ENCODE results near the gene AEBP1. TPM values are rescaled to one million over a fixed set of nuclear protein-coding genes. Genes with fewer than 3 reads are reported as not detected.

AEBP1 gene
- total RNA-seq, 4 donors from 2014 or later, result 33.9 to 151 (median 89.0) TPM

GRCh38 chr7:44109991-44110390 is 5.8 kb downstream of the AEBP1 start:
- 86% methylated on average over 16 of the region's 18 CpGs; no CpG with 5 or more reads in 1 of the 2 donors for WGBS, 2 donors (ENCODE audit: low coverage in 1 of 2)
- in situ Hi-C loops (cut with MboI; ENCODE audit: low pct_ligation_motif_present in 1 of 4, low pct_unique_long_range_greater_than_20kb in 1 of 4, low sequenced_read_pairs in 3 of 4) (no loop called here), intact Hi-C loops (cut with DNase I; ENCODE audit: low total_unique reads) (no loop called here)
- DNase-seq, result no peak
- Histone ChIP-seq H3K4me1 (peaks cover 0 to 3% (median 1%) of the 10 kb centered on the region in 4 donors), H3K9me3 (no peaks in the 10 kb centered on the region), H3K4me3 (no peak overlapping the region), H3K36me3 (no peaks in the 10 kb centered on the region), H3K27me3 (peaks cover 7% of the 10 kb centered on the region), H3K27ac (no peak overlapping the region)
- TF ChIP-seq CTCF (IDR thresholded peaks at IDR 0.05) (no peak), EP300 (IDR thresholded peaks at IDR 0.05; ENCODE audit: low read depth) (no peak), POLR2A (IDR thresholded peaks at IDR 0.05) (no peak), POLR2AphosphoS5 (IDR thresholded peaks at IDR 0.05) (no peak)

- intact Hi-C loops (cut with DNase I; ENCODE audit: low total_unique reads) (no loop called here), in situ Hi-C loops (cut with MboI; ENCODE audit: low pct_ligation_motif_present in 1 of 4, low pct_unique_long_range_greater_than_20kb in 1 of 4, low sequenced_read_pairs in 3 of 4) (no loop called here)
- no peak overlapping the region for H3K4me3 ChIP-seq
- 73% methylated on average over 27 of the region's 27 CpGs; no CpG with 5 or more reads in 1 of the 2 donors for WGBS, 2 donors (ENCODE audit: low coverage in 1 of 2)
- peaks cover 0 to 2% (median 0%) of the 10 kb centered on the region in 4 donors for H3K4me1 ChIP-seq
- no peaks in the 10 kb centered on the region for H3K9me3 ChIP-seq
- TF ChIP-seq CTCF (IDR thresholded peaks at IDR 0.05) (no peak), POLR2AphosphoS5 (IDR thresholded peaks at IDR 0.05) (no peak), EP300 (IDR thresholded peaks at IDR 0.05; ENCODE audit: low read depth) (no peak), POLR2A (IDR thresholded peaks at IDR 0.05) (no peak)
- DNase-seq, result no peak
- H3K36me3 ChIP-seq, result no peaks in the 10 kb centered on the region
- H3K27ac ChIP-seq, result no peak overlapping the region
- H3K27me3 ChIP-seq, result no peaks in the 10 kb centered on the region
Observed at GRCh38 chr7:44110719-44111635, 6.8 kb downstream of the AEBP1 start.

- no peak for DNase-seq
- Histone ChIP-seq H3K27me3 (no peaks in the 10 kb centered on the region), H3K4me3 (no peak overlapping the region), H3K27ac (no peak overlapping the region), H3K4me1 (no peaks in the 10 kb centered on the region), H3K9me3 (no peaks in the 10 kb centered on the region), H3K36me3 (no peaks in the 10 kb centered on the region)
- TF ChIP-seq POLR2AphosphoS5 (IDR thresholded peaks at IDR 0.05), result no peak
- TF ChIP-seq EP300 (IDR thresholded peaks at IDR 0.05; ENCODE audit: low read depth), result no peak
- no peak for TF ChIP-seq POLR2A (IDR thresholded peaks at IDR 0.05)
- TF ChIP-seq CTCF (IDR thresholded peaks at IDR 0.05), result no peak
- 66% methylated on average over 15 of the region's 16 CpGs; no CpG with 5 or more reads in 1 of the 2 donors for WGBS, 2 donors (ENCODE audit: low coverage in 1 of 2)
- in situ Hi-C loops (cut with MboI; ENCODE audit: low pct_ligation_motif_present in 1 of 4, low pct_unique_long_range_greater_than_20kb in 1 of 4, low sequenced_read_pairs in 3 of 4), result no loop called here
- intact Hi-C loops (cut with DNase I; ENCODE audit: low total_unique reads), result no loop called here
Observed at GRCh38 chr7:44111761-44112160, 7.6 kb downstream of the AEBP1 start.

GRCh38 chr7:44112231-44112996 is 8.3 kb downstream of the AEBP1 start:
- in situ Hi-C loops (cut with MboI; ENCODE audit: low pct_ligation_motif_present in 1 of 4, low pct_unique_long_range_greater_than_20kb in 1 of 4, low sequenced_read_pairs in 3 of 4) (no loop called here), intact Hi-C loops (cut with DNase I; ENCODE audit: low total_unique reads) (no loop called here)
- DNase-seq, result no peak
- H3K36me3 ChIP-seq, result no peaks in the 10 kb centered on the region
- H3K27me3 ChIP-seq, result no peaks in the 10 kb centered on the region
- 76% methylated on average over 41 of the region's 41 CpGs; no CpG with 5 or more reads in 1 of the 2 donors for WGBS, 2 donors (ENCODE audit: low coverage in 1 of 2)
- H3K9me3 ChIP-seq, result no peaks in the 10 kb centered on the region
- H3K4me3 ChIP-seq, result no peak overlapping the region
- H3K4me1 ChIP-seq, result no peaks in the 10 kb centered on the region
- no peak for TF ChIP-seq POLR2A (IDR thresholded peaks at IDR 0.05)
- no peak for TF ChIP-seq POLR2AphosphoS5 (IDR thresholded peaks at IDR 0.05)
- TF ChIP-seq EP300 (IDR thresholded peaks at IDR 0.05; ENCODE audit: low read depth), result no peak
- no peak overlapping the region for H3K27ac ChIP-seq
